SK-N-DZ (cell line): ENCODE measurements around the gene EPS8L1.

ENCODE experiments used
- DNase-seq: peaks from one replicate; pipeline ENCODE4 v3.0.0-alpha.2; 2015; ENCODE audit warnings: low spot score

EPS8L1 gene

DNA sequence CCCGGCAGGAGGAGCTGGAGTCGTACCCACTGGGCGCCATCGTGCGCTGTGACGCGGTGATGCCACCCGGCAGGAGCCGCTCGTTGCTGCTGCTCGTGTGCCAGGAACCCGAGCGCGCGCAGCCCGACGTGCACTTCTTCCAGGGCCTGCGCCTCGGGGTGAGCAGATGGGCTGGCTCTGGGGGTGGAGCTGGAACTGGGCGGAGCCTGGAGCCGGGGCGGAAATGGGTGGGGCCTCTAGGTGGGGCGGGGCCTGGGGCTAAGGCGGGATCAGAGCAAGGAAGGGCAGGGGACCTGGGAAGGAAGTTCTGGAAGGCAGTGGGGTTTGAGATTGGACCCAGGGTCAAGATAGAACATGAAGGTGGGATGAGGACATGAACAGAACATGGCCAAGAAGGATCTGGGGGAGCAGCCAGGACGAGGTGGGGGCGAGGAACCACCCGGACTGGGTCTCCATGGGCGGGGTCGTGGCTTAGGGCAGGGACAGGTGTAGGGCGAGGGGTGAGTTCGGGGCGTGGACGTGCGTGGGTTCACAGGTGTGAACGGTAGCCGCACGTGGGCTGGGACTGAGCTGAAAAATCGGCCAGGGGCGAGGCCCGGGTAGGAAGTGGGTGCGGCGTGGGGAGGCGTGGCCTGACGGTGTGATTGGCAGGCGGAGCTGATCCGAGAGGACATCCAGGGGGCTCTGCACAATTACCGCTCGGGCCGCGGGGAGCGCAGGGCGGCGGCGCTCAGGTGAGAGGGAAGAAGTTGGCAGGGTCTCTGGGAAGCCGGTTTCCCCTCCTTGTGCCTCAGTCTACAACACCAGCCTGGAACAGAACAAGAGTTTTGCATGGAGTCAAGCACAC lies 4.7 kb downstream of the EPS8L1 start:
- peak; percentile 38 for DNase-seq

DNA sequence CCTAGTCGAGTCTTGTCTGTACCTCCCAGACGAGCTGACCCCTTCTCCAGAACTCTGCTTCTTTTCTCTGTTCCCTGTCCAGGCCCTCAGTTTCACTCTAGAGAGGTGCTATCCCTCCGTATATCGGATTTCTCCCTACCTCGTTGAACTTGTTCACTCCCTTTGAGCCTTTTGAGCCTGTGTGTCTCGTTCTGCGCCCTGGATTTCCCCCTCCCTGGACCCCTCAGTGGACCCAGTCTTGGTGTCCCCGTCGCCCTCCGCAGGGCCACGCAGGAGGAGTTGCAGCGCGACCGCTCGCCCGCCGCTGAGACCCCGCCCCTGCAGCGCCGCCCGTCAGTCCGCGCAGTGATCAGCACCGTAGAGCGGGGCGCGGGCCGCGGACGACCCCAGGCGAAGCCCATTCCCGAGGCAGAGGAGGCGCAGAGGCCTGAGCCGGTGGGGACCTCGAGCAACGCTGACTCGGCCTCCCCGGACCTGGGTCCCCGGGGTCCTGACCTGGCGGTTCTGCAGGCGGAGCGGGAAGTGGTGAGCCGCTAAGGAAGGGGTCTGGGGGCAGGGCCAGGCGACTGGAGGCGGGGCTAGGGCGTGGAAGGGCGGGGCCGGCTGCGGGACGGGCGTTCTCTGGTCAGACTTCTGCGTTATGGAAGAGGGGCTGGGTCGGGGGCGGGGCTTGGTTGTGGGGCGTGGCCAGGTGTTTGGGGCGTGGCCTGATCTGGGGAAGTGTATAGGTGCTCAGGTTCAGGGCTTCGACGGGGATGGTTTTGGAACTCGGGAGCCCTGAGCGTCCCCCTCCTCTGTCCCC lies 5.5 kb downstream of the EPS8L1 start:
- peak; percentile 34 for DNase-seq

DNA sequence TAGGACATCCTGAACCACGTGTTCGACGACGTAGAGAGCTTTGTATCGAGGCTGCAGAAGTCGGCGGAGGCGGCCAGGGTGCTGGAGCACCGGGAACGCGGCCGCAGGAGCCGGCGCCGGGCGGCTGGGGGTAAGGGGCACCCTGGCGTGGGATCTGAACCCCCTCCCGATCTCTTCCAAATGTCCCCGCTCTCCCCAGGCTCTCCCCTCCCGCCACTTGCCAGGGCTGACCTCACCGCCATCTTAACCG lies 6.0 kb downstream of the EPS8L1 start:
- no peak for DNase-seq

DNA sequence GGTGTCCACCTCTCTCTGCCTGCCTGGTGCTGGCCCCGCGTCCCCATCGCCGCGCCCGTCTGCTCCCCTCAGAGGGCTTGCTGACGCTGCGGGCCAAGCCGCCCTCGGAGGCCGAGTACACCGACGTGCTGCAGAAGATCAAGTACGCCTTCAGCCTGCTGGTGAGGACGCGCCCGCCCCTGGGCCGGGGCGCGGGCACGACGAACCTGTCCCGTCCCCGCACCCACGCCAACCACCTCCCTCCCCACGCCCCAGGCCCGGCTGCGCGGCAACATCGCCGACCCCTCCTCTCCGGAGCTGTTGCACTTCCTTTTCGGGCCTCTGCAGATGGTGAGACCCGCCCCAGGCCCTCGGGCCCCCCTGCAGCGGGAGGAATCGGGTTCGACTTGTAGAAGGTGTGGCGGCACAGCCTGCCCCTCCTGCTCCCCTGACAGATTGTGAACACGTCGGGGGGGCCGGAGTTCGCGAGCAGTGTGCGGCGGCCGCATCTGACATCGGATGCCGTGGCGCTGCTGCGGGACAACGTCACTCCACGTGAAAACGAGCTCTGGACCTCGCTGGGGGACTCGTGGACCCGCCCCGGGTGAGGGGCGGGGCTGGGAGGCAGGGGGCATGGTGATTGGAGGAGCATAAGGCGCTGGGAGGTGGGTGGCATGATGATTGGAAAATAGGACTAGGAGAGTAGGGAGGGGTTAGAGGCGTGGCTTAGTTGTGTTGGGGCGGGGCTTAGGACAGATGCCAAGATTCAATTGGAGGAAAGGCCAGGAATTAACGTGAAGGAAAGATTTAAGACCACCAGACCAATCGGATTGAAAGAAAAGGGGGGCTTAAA lies 6.6 kb downstream of the EPS8L1 start:
- DNase-seq: peak; percentile 61

DNA sequence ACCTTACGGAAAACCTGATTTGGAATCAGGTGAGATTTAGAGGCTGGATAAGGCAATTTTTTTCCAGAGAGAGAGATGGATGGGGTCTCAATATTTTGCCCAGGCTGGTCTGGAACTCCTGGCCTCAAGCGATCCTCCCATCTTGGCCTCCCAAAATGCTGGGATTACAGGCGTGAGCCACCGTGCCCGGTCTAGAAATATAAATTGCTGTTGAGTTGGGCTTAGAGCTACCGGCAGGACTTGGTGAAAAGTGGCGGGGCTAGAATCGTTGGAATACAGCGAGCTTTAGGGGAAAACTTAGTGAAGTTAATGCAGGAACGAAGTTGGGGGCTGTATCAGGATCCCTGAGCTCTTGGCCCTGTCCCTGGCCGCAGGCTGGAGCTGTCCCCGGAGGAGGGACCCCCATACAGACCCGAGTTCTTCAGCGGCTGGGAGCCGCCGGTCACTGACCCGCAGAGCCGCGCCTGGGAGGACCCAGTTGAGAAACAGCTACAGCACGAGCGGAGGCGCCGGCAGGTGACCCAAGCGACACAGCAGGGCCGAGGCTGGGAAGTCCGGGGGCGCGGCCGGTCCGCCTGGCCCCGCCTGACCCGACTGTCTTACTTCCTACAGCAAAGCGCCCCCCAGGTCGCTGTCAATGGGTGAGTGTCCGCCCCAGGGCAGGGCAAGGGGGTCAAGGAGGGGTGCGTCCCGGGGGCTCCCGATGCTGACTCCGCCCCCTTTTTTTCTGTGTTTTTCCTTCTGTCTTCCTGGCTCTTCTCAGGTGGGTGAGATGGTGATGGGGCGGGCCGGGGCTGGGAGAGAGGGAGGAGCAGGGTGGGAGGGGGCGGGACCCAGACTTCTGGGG lies 7.6 kb downstream of the EPS8L1 start:
- no peak for DNase-seq

DNA sequence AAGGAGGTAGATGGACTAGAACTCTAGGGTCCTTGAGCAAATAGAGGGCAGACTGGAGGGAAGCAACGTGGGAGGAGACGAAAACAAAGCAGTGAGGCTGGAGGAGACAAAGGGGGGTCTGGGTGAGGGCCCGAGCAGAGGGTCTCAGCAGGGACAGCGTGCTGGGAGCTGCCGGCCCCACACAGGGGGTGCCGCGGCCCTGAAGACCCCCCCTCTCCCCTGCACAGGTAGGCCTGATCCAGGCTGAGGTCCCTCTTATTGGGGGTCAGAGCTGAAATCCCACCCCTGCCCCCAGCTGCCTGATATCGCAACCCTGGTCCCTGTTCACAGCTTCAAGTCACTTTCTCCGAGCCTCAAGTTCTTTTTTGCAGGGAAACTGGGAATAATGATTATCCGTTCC lies 8.7 kb downstream of the EPS8L1 start:
- no peak for DNase-seq

DNA sequence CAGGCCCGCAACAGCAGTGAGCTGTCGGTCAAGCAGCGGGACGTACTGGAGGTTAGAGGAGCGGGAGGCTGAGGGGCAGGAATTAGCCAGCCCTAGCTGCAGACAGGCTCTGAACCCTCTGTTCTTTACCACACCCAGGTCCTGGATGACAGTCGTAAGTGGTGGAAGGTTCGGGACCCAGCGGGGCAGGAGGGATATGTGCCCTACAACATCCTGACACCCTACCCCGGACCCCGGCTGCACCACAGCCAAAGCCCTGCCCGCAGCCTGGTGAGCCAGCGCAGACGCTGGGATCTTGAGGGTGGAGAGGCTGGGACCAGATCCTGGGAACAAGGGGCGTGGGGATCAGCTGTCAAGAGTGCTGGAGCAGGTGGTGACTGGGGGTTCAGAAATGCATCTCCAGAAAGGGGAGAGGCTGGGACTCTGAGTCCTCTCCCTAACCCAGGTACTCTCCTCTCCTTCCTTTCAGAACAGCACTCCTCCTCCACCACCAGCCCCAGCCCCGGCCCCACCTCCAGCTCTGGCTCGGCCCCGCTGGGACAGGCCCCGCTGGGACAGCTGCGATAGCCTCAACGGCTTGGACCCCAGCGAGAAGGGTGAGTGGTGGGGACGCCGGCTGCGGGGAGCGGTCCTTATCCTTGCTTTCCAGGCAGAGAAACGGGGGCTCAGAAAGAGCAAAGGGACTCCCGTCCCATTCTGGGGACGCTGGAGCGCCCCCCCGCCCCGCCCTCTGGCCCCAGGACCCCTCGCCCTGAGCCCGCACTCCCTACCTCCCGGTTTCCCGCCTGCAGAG lies 10.4 kb downstream of the EPS8L1 start:
- no peak for DNase-seq

DNA sequence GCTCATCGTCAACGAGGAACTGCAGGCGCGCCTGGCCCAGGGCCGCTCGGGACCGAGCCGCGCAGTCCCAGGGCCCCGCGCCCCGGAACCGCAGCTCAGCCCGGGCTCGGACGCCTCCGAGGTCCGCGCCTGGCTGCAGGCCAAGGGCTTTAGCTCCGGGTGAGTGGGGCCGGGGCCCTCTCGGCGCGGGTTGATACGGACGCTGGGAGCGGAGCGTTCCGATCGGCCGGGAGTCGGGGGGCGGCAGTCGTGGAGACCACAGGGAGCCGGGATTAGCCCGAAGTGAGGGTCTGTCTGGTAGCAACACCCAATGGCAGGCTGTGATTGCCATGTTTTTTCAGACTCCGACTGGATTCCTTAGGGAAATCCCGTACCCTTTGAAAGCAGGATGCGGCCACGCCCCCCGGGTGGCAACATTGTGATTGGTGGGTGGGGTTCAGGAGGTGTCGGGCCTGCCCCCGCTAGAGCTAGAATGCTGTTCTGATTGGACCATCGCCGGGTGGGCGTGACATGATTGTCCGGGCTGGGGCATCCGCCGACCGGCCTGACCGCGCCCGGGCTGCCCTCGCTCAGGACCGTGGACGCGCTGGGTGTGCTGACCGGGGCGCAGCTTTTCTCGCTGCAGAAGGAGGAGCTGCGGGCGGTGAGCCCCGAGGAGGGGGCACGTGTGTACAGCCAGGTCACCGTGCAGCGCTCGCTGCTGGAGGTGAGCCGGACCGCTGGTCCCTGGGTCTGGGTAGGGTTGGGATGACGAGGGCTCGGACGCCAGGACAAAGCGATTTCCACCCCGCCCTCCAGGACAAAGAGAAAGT lies 11.3 kb downstream of the EPS8L1 start:
- DNase-seq: peak; percentile 87

DNA sequence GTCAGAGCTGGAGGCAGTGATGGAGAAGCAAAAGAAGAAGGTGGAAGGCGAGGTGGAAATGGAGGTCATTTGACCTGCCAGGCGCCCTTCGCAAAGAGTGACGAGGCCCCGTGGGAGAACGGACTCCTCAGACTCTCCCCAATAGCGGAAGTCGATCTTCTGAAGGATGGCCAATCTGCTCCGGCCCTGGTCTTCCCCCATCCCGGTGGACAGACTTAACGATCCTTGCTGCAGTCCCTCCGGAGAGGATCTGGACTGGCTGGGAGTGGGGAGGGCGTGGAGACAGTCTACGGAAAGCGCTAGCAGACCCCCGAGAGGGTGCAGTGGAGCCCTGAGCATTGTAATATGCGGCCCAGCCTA lies 11.9 kb downstream of the EPS8L1 start:
- DNase-seq: no peak

DNA sequence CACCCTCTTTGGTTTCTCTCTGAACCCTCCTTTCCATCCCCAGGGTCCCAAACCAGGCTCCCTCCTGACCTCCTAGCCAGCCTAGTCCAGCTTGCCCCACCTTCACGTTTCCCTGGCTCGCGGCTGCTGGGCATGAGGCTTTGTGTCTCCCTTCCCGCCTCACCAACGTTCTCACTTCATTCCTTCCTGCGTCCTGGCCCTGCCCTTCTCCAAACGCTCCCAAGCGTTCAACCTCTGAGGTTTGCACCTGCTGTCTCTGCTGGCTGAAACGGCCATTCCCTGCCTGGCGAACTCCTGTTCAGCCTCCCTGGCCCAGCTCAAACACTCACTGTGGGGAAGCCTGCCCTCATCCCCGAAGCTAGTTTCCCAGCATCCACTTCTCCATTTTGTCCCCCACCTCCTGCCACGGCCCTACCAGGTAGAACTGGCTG lies 12.4 kb downstream of the EPS8L1 start:
- no peak for DNase-seq

DNA sequence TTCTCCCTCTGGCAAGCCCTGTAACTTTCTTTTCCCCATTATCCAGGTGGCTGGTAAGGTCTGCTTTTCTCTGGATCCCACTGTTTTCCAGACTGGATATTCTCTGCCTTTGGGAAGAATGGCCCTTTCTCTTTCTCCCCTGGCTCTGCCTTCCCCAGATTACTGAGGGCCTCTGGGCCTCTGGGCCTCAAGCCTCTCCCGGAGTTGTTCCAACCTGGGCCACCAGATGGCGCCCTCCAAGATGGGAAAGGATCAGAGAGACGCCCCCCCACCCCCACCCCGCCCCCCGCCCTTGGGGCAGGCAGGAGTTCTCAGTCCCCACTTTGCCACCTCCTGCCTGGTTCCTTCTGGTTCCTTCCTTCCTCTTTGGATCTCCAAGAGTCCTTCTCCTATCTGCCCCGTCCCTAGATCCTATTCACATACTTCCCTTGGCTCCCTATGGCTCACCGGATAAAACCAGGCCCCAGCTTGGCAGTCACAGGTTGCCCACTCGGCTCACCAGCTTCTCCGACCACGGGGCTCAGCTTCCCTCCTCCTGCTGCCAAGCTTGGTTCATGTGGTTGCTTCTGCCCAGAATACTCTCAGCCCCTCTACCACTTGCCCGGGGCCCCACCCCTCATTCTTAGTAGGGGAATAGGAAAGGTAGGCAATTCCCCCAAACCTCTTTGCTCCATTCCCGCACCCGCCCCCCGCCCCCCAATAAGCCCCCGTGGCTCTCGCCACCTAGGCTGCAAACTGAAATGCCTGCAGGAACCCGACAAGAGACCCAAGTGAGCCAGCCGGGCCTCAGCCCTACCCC lies 13.1 kb downstream of the EPS8L1 start:
- DNase-seq: peak; percentile 54

DNA sequence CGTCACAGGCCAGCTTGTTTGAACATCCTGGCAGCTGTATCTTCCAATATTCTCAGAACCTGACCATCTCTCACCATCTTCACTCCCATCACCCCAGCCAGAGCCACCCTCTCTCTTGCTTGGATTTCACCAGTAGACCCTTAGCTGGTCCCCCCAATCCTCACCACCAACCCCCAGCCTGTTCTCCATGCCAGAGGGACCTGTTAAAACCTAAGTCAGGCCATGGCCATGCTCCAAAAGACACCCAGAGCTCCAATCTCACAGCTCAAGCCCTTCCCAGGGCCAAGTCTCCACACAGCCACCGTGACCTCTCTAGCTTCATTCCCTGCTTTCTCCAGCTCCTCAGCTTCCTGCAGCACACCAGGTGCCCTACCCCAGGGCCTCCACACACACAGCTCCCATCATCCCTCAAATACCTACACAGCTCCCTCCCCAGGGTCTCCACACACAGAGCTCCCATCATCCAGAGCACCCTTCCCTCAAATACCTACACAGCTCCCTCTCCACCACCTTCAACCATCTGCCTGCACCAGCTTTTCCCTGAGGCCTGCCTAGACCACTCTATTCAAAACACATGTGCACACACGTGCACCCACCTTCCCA lies 13.8 kb downstream of the EPS8L1 start:
- DNase-seq: no peak

DNA sequence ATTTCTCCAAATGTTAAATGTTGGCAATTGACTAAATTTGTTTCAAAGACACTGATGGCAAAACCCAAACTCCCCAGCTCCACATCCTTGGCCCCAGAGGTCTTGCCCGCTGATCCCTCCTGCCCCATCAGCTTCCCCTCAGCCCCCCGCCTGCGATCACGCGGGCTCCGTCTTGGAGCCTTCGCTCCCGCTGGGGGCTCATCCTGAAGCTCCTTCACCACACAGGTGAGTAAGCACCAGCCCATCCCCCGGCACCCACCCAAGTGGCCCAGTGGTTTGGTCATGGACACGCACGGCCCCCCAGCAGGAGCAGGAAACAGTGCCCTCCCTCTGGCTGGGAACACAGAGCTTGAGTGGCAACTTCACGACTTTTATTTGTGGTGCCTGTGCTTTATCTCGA lies 14.9 kb downstream of the EPS8L1 start:
- no peak for DNase-seq

DNA sequence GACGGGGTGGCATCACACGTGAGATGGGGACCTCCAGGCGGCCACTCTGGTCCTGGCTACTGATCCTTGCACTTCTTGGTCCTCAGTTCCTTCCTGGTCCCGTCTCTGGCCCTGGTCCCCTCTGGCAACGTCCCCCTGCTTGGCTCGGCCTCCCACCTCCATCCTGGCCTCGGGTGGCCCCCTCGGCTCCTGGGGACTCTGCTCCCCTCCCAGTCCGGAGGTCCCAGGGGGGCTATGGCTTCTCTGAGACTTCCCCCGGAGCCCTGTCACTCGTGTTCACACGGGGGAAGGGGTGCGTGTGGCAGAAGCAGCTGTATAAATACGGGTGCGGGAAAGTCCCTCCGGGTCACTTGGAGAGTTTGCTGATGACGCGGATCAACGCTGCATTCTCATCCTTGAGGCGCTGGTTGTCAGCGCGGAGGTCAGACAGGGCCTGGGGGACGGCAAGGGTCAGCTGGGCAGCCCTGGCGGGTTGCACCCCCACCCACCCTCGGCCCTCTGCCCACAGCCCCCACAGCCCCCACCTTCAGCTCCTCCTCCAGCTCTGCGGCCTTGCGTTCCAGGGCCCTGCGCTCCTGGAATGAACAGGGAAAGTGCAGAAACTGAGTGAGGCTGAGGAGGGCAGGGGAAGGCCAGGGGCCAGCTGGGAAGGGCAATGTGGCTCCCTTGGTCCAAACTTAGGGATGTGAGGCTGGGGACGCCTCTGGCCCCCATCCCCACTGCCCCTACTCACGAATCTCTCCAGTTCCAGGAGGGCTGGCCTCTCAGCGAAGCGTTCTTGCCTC lies 15.6 kb downstream of the EPS8L1 start:
- no peak for DNase-seq

DNA sequence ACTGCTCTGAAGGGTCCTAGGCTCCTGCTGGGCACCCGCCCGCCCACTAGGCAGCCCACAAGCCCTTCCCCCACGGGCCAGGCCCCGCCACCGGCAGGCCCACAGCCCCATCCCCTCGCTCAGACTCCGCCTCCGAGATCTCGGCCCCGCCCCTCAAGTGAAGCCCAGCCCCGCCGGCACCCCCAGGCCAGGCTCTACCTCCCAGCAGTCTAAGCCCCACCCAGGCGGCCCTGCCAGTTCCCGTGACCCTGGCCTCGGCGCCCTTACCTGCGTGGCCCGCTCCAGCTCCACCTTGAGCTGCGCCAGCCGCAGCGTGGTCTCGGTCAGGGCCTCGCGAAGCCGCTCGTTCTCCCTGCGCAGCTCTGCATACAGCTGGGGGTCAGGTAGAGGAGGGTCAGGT lies 16.3 kb downstream of the EPS8L1 start:
- no peak for DNase-seq

DNA sequence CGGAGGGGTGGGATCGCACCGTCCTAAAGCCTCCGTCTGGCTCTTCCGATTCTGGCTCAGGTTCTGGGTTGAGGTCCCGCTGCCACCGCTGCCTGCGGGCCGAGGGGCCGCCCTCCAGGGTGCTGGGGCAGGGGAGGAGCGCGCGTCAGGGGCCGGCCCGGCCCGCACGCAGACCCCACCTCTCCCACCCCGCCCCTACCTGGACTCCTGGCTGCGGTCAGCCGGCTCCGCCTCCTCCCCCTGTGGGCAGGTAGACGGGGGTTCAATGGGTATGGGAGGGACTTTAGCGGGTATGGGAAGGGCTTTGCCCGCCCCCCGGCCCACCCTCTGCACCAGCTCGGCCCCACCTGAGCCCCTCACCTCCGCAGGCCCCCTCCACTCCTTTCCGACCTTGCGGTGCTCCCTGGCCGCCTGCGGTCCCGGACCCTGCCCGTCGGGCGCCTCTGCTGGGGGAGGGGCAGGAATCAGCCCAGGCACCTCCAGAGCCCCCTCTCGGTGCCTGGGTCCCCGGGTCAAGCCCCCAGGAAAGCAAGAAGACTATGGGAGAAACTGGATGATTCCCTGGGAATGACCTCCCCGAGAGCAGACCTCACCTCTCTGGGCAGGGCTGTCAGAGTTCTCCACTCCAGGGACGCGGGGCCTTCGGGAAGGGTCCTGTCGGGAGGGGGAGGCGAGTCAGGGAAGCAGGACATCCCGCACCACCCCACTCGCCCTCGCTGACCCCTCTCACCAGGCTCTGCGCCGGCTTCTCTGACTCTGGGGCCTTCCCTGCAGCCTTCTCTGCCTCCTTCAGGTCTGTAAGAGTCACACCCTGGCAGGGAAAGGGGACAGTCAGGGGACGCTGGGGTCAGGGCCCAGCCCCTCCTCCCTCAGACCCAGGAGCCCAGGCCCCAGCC lies 17.0 kb downstream of the EPS8L1 start:
- DNase-seq: no peak
